OCI-LY1 (cell line): ENCODE measurements around the gene RPP25L.

Experiments used
- H2AFZ ChIP-seq: fragments of 200-600 bp; sonication (generic), shearing (Covaris generic); 2 replicates; pipeline ENCODE4 v1.6.0; 2014; ENCODE audit warnings: antibody characterized with exemption, mild to moderate bottlenecking, low read length
- H3F3A ChIP-seq: fragments of 200-600 bp; sonication (generic), shearing (Covaris generic); 2 replicates; pipeline ENCODE4 v1.6.0; 2014; ENCODE audit warnings: mild to moderate bottlenecking, antibody characterized with exemption, low read length, moderate library complexity; ENCODE audit not compliant: insufficient read depth
- H3K27ac ChIP-seq: fragments of 200-600 bp; sonication (generic); 2 replicates; pipeline ENCODE4 v1.5.1; 2014; ENCODE audit warnings: low read length, mixed run types, mild to moderate bottlenecking, low read depth; ENCODE audit not compliant: poor library complexity, severe bottlenecking
- H3K27me3 ChIP-seq: fragments of 200-600 bp; sonication (generic); 2 replicates; pipeline ENCODE4 v1.6.0; 2014; ENCODE audit warnings: antibody characterized with exemption, mild to moderate bottlenecking, low read length, moderate library complexity; ENCODE audit not compliant: insufficient read depth
- H3K36me3 ChIP-seq: fragments of 200-600 bp; sonication (generic); 2 replicates; pipeline ENCODE4 v1.6.1; 2014; ENCODE audit warnings: mild to moderate bottlenecking, antibody characterized with exemption, low read length, moderate library complexity, mixed read lengths; ENCODE audit not compliant: insufficient read depth
- H3K4me1 ChIP-seq: fragments of 200-600 bp; sonication (generic); 2 replicates; pipeline ENCODE4 v1.5.1; 2014; ENCODE audit warnings: mild to moderate bottlenecking, low read length, moderate library complexity; ENCODE audit not compliant: insufficient read depth, severe bottlenecking
- H3K4me2 ChIP-seq: fragments of 200-600 bp; sonication (generic), shearing (Covaris generic); 2 replicates; pipeline ENCODE4 v1.6.1; 2014; ENCODE audit warnings: low read length
- H3K4me3 ChIP-seq: fragments of 200-600 bp; sonication (generic); 2 replicates; pipeline ENCODE4 v1.5.1; 2014; ENCODE audit warnings: low read length, low read depth, mild to moderate bottlenecking, mixed read lengths; ENCODE audit not compliant: poor library complexity, severe bottlenecking
- H3K79me2 ChIP-seq: fragments of 200-600 bp; shearing (Covaris generic); 2 replicates; pipeline ENCODE4 v1.6.1; 2016; ENCODE audit warnings: mixed run types, low read length, mixed read lengths; ENCODE audit not compliant: insufficient read depth
- H3K9ac ChIP-seq: fragments of 200-600 bp; sonication (generic), shearing (Covaris generic); 2 replicates; pipeline ENCODE4 v1.6.1; 2014; ENCODE audit warnings: mild to moderate bottlenecking, low read length, mixed read lengths
- H3K9me2 ChIP-seq: fragments of 200-600 bp; sonication (generic), shearing (Covaris generic); 2 replicates; pipeline ENCODE4 v1.6.1; 2014; ENCODE audit warnings: low read depth, mild to moderate bottlenecking, low read length, mixed read lengths
- H3K9me3 ChIP-seq: fragments of 200-600 bp; shearing (Covaris generic); 2 replicates; pipeline ENCODE4 v1.6.1; 2014; ENCODE audit warnings: low read length, mixed read lengths
- H4K20me1 ChIP-seq: fragments of 200-600 bp; sonication (generic), shearing (Covaris generic); 2 replicates; pipeline ENCODE4 v1.6.0; 2016; ENCODE audit warnings: mild to moderate bottlenecking, low read length; ENCODE audit not compliant: insufficient read depth
- EZH2 ChIP-seq: fragments of 200-600 bp; sonication (generic), shearing (Covaris generic); IDR thresholded peaks from 2 replicates; pipeline ENCODE4 v1.8.0; 2017; ENCODE audit warnings: borderline replicate concordance, mixed run types, mild to moderate bottlenecking, antibody characterized with exemption, low read length, moderate library complexity, mixed read lengths
- TF ChIP-seq, protein P1 (sequence below): fragments of 200-600 bp; sonication (generic), shearing (Covaris generic); IDR thresholded peaks from 2 replicates; pipeline ENCODE4 v1.5.1; 2017; ENCODE audit warnings: mild to moderate bottlenecking, antibody characterized with exemption, low read length, moderate library complexity, mixed read lengths

Gene RPP25L

DNA sequence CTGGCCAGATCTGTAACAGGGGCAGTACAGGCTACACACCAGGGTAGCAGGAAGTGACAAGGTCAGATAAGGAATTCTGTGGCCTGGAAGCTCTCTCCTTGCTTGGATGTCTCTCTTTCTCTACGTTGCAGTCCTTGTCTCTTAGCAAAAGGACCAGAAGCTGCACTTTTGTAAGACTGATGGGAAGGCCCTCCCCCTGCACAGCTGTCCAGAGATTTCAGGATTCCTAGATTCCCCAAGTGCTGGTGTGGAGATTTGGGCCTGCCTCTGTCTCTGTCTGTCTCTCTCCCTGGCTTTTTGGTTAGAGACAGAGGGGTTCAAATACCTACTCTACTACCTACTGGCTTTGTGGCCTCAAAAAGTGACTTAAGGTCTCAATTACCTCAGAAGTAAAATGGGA, 12.4 kb downstream of the RPP25L start:
- Histone ChIP-seq H3K27me3 (no peaks in the 10 kb centered on the region), H3K9me3 (no peaks in the 10 kb centered on the region), H2AFZ (no peak overlapping the region), H3K27ac (no peak overlapping the region), H3K36me3 (no peaks in the 10 kb centered on the region), H3K9me2 (no peaks in the 10 kb centered on the region), H3K4me3 (no peak overlapping the region), H3K4me2 (no peak overlapping the region), H3K4me1 (no peaks in the 10 kb centered on the region), H3K9ac (no peak overlapping the region), H3K79me2 (no peaks in the 10 kb centered on the region), H4K20me1 (no peaks in the 10 kb centered on the region), H3F3A (no peaks in the 10 kb centered on the region)
- no peak for TF ChIP-seq EZH2
- TF ChIP-seq, protein P1, sequence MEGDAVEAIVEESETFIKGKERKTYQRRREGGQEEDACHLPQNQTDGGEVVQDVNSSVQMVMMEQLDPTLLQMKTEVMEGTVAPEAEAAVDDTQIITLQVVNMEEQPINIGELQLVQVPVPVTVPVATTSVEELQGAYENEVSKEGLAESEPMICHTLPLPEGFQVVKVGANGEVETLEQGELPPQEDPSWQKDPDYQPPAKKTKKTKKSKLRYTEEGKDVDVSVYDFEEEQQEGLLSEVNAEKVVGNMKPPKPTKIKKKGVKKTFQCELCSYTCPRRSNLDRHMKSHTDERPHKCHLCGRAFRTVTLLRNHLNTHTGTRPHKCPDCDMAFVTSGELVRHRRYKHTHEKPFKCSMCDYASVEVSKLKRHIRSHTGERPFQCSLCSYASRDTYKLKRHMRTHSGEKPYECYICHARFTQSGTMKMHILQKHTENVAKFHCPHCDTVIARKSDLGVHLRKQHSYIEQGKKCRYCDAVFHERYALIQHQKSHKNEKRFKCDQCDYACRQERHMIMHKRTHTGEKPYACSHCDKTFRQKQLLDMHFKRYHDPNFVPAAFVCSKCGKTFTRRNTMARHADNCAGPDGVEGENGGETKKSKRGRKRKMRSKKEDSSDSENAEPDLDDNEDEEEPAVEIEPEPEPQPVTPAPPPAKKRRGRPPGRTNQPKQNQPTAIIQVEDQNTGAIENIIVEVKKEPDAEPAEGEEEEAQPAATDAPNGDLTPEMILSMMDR = no peak

DNA sequence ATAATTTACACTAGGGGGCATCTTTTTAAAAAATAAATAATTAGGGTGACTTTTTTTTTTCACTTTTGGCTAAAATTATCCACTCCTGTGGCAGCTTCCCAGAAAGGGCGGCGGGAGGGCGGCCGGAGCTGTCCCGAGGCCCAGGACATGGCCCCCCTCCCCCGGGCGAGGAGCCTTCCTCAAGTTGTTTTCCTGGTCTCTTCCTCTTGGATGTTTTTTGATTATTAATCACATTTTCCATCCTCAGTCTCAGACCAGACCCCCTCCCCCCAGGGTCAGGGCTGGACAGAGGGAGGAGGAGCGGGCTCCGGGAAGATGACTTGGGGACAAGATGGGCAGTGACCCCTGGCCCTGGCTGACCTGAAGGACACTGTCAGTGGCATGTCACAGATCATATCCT, 17.7 kb downstream of the RPP25L start:
- Histone ChIP-seq H4K20me1 (no peaks in the 10 kb centered on the region), H3K9me3 (no peaks in the 10 kb centered on the region), H3K9me2 (no peaks in the 10 kb centered on the region), H3K36me3 (no peaks in the 10 kb centered on the region), H3K27me3 (peaks cover 8% of the 10 kb centered on the region; the same call in 1 of the 2 replicates), H2AFZ (no peak overlapping the region), H3F3A (no peaks in the 10 kb centered on the region), H3K9ac (no peak overlapping the region), H3K27ac (no peak overlapping the region), H3K4me3 (no peak overlapping the region), H3K4me1 (no peaks in the 10 kb centered on the region), H3K79me2 (no peaks in the 10 kb centered on the region), H3K4me2 (no peak overlapping the region)
- no peak for TF ChIP-seq EZH2
- TF ChIP-seq, protein P1 = no peak

DNA sequence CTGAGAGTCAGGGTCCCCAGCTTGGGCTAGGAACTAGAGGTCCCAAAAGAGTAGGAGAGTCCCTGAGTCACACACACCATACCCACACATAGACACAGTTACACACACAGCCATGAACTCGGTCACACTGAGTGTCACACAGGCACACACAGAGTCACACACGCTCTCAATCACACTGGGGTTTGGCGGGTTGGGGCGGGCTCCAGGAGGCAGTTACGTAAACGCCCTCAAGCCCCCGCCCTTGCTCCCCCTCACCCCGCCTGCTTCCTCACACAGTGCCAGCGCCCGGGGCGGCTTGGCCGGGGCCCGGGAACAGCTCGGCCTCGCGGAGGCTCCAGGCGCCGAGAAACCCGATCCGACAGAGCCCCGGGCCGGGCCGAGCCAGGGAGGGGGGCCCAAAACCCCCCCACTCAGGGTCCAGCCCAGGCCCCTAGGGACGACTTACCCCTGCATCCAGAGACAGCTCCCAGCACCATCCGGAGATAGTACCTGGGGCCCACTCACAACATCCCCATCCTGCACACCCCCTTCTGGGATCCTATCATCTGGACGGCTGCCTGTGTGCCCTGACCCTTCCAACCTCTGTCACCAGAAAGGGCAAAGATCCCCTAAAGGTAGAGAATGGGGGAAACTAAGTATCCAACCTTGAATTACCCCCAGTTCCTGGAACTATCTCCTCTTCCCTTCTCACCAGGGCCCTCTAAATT, 18.8 kb downstream of the RPP25L start:
- no peak overlapping the region for H3K4me2 ChIP-seq

More for the DNA sequence above, 18.8 kb downstream of the RPP25L start:
- Histone ChIP-seq H3K9me3 (no peaks in the 10 kb centered on the region), H3K79me2 (no peaks in the 10 kb centered on the region), H3F3A (no peaks in the 10 kb centered on the region), H3K9me2 (no peaks in the 10 kb centered on the region), H4K20me1 (no peaks in the 10 kb centered on the region), H2AFZ (no peak overlapping the region), H3K4me3 (no peak overlapping the region), H3K27ac (no peak overlapping the region), H3K9ac (no peak overlapping the region), H3K36me3 (no peaks in the 10 kb centered on the region), H3K4me1 (no peaks in the 10 kb centered on the region), H3K27me3 (peaks cover 8% of the 10 kb centered on the region; the same call in 1 of the 2 replicates)
- TF ChIP-seq, protein P1 = no peak
- TF ChIP-seq EZH2 = no peak
